PC-9 (cell line): ENCODE data around the gene TSPAN32.
"Not testable (repeated sequence)": the region's sequence is repeated elsewhere in the genome, so short reads cannot be mapped to it uniquely, and the experiment has no call there.

Experiments
- EZH2 ChIP-seq: fragments of 200-600 bp; sonication (generic); IDR thresholded peaks from 2 replicates; pipeline ENCODE4 v1.8.0; 2017; ENCODE audit warnings: antibody characterized with exemption, low read depth
- TF ChIP-seq, protein P1 (sequence below): fragments of 200-600 bp; sonication (generic); conservative IDR thresholded peaks from 2 replicates; pipeline ENCODE4 v1.6.1; 2017; ENCODE audit warnings: mixed run types, antibody characterized with exemption, mild to moderate bottlenecking, moderate library complexity

DNA sequence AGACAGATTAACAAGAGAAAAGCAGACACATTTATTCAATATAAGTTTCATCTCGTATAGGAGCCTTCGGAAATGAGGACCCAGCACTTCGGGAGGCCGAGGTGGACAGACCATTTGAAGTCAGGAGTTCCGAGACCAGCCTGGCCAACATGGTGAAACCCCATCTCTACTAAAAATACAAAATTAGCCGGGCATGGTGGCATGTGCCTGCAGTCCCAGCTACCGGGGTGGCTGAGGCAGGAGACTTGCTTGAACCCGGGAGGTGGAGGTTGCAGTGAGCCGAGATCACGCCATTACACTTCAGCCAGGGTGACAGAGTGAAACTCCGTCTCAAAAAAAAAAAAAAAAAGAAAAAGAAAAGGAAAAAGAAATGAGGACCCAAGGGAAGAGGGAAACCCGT, 62.6 kb downstream of the TSPAN32 start:
- TF ChIP-seq, protein P1, sequence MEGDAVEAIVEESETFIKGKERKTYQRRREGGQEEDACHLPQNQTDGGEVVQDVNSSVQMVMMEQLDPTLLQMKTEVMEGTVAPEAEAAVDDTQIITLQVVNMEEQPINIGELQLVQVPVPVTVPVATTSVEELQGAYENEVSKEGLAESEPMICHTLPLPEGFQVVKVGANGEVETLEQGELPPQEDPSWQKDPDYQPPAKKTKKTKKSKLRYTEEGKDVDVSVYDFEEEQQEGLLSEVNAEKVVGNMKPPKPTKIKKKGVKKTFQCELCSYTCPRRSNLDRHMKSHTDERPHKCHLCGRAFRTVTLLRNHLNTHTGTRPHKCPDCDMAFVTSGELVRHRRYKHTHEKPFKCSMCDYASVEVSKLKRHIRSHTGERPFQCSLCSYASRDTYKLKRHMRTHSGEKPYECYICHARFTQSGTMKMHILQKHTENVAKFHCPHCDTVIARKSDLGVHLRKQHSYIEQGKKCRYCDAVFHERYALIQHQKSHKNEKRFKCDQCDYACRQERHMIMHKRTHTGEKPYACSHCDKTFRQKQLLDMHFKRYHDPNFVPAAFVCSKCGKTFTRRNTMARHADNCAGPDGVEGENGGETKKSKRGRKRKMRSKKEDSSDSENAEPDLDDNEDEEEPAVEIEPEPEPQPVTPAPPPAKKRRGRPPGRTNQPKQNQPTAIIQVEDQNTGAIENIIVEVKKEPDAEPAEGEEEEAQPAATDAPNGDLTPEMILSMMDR: not testable (repeated sequence)
- not testable (repeated sequence) for TF ChIP-seq EZH2
